ENCODE data around the gene GTPBP4. TPM values are rescaled to one million over a fixed set of nuclear protein-coding genes. Genes with fewer than 3 reads are reported as not detected.

Gene GTPBP4
- total and polyA plus RNA-seq, 2 of the 13 experiments (the other 11 are each of a cell fraction or from before 2014, with no cell fraction given), result 24.1 to 85.5 TPM

GRCh38 chr10:1041514-1041913 lies 53.3 kb downstream of the GTPBP4 start:
- Histone ChIP-seq H3K4me3 (replicated peaks in 1 of 3; ENCODE audit: insufficient read depth in 1 of 3, low read depth in 2 of 3, low read length in 3 of 3) (no peak overlapping the region), H3K9me3 (ENCODE audit: low read length) (no peaks in the 10 kb centered on the region), H3K27ac (ENCODE audit: extremely low read length, insufficient read depth, low read length) (no peak overlapping the region), H3K4me2 (ENCODE audit: low read depth, low read length) (no peak overlapping the region), H3K4me1 (ENCODE audit: insufficient read depth, low read length) (peaks cover 33% of the 10 kb centered on the region), H4K20me1 (ENCODE audit: insufficient read depth, low read length) (peaks cover 51% of the 10 kb centered on the region), H3K27me3 (ENCODE audit: control insufficient read depth in 1 of 2, insufficient read depth in 2 of 2, low read length in 2 of 2) (no peaks in the 10 kb centered on the region), H3K36me3 (replicated peaks in 1 of 2; ENCODE audit: control insufficient read depth in 1 of 2, insufficient read depth in 2 of 2, low read length in 2 of 2) (peaks cover 7 to 30% of the 10 kb centered on the region in 2 experiments), H2AFZ (ENCODE audit: low read length) (no peak overlapping the region), H3K9ac (ENCODE audit: insufficient read depth, low read depth, low read length) (no peak overlapping the region), H3K79me2 (ENCODE audit: insufficient read depth, low read length) (peaks cover 34% of the 10 kb centered on the region)
- TF ChIP-seq ZNF431 (CRISPR knock-in tag; IDR thresholded peaks at IDR 0.05; ENCODE audit: borderline replicate concordance, low read depth) (no peak), ATF7 (IDR thresholded peaks at IDR 0.05) (peak; percentile 79), ATF7 (CRISPR knock-in tag; IDR thresholded peaks at IDR 0.05) (no peak)
- 98% methylated on average over 9 of the region's 9 CpGs for WGBS (ENCODE audit: low lambda C conversion rate)
- in situ Hi-C loops (cut with HindIII; ENCODE audit: extremely low pct_ligation_motif_present, low pct_unique_long_range_greater_than_20kb), result no loop called here
- intact Hi-C loops (cut with micrococcal nuclease; ENCODE audit: unreplicated experiment), result no loop called here
- BruUV-seq (replicated peaks), result no TSS peak
- no peak for DNase-seq (ENCODE audit: low spot score)
- CTCF ChIA-PET (ENCODE audit: low intra/inter-chr PET ratio, low total read pairs), result interaction anchor here (0.6 kb wide), 1 partner anchor 19 kb away, joined by 3 read pairs; no protein-coding TSS in a partner anchor
- POLR2A ChIA-PET, result no interaction called here
- ATAC-seq, result no peak
- no peak for FAIRE-seq

GRCh38 chr10:1043532-1043995 lies 55.3 kb downstream of the GTPBP4 start:
- ATAC-seq, result no peak; the same call in 2 of the 3 replicates
- intact Hi-C loops (cut with micrococcal nuclease; ENCODE audit: unreplicated experiment) (no loop called here), in situ Hi-C loops (cut with HindIII; ENCODE audit: extremely low pct_ligation_motif_present, low pct_unique_long_range_greater_than_20kb) (no loop called here)
- peaks cover 58% of the 10 kb centered on the region for H4K20me1 ChIP-seq (ENCODE audit: insufficient read depth, low read length)
- H3K4me3 ChIP-seq (replicated peaks in 1 of 3; ENCODE audit: insufficient read depth in 1 of 3, low read depth in 2 of 3, low read length in 3 of 3), result no peak overlapping the region
- WGBS (ENCODE audit: low lambda C conversion rate), result 91% methylated on average over 12 of the region's 12 CpGs
- BruUV-seq (replicated peaks), result no TSS peak
- H3K79me2 ChIP-seq (ENCODE audit: insufficient read depth, low read length), result peaks cover 46% of the 10 kb centered on the region
- POLR2A ChIA-PET, result no interaction called here
- no peak overlapping the region for H3K9ac ChIP-seq (ENCODE audit: insufficient read depth, low read depth, low read length)
- H3K4me1 ChIP-seq (ENCODE audit: insufficient read depth, low read length), result peaks cover 33% of the 10 kb centered on the region
- CTCF ChIA-PET (ENCODE audit: low intra/inter-chr PET ratio, low total read pairs), result no interaction called here
- no peak for DNase-seq (ENCODE audit: low spot score)
- H3K4me2 ChIP-seq (ENCODE audit: low read depth, low read length), result no peak overlapping the region
- H3K27me3 ChIP-seq (ENCODE audit: control insufficient read depth in 1 of 2, insufficient read depth in 2 of 2, low read length in 2 of 2), result no peaks in the 10 kb centered on the region; a peak in 1 of 5 replicates
- H3K36me3 ChIP-seq (replicated peaks in 1 of 2; ENCODE audit: control insufficient read depth in 1 of 2, insufficient read depth in 2 of 2, low read length in 2 of 2), result peaks cover 7 to 30% of the 10 kb centered on the region in 2 experiments
- no peak overlapping the region for H3K27ac ChIP-seq (ENCODE audit: extremely low read length, insufficient read depth, low read length)
- TF ChIP-seq HMGA1 (CRISPR knock-in tag; conservative IDR thresholded peaks at IDR 0.05) (no peak), GATAD2A (CRISPR knock-in tag; IDR thresholded peaks at IDR 0.05) (no peak), DRAP1 (CRISPR knock-in tag; IDR thresholded peaks at IDR 0.05) (no peak)
- H2AFZ ChIP-seq (ENCODE audit: low read length), result no peak overlapping the region
- no peak for FAIRE-seq
- no peaks in the 10 kb centered on the region for H3K9me3 ChIP-seq (ENCODE audit: low read length)

Measured in HepG2 (cell line).